OCI-LY1 (cell line): ENCODE results near the gene TATDN2.

Source experiments
- H2AFZ ChIP-seq: fragments of 200-600 bp; sonication (generic), shearing (Covaris generic); 2 replicates; pipeline ENCODE4 v1.6.0; 2014; ENCODE audit warnings: antibody characterized with exemption, mild to moderate bottlenecking, low read length
- H3F3A ChIP-seq: fragments of 200-600 bp; sonication (generic), shearing (Covaris generic); 2 replicates; pipeline ENCODE4 v1.6.0; 2014; ENCODE audit warnings: mild to moderate bottlenecking, antibody characterized with exemption, low read length, moderate library complexity; ENCODE audit not compliant: insufficient read depth
- H3K27ac ChIP-seq: fragments of 200-600 bp; sonication (generic); 2 replicates; pipeline ENCODE4 v1.5.1; 2014; ENCODE audit warnings: low read length, mixed run types, mild to moderate bottlenecking, low read depth; ENCODE audit not compliant: poor library complexity, severe bottlenecking
- H3K27me3 ChIP-seq: fragments of 200-600 bp; sonication (generic); 2 replicates; pipeline ENCODE4 v1.6.0; 2014; ENCODE audit warnings: antibody characterized with exemption, mild to moderate bottlenecking, low read length, moderate library complexity; ENCODE audit not compliant: insufficient read depth
- H3K36me3 ChIP-seq: fragments of 200-600 bp; sonication (generic); 2 replicates; pipeline ENCODE4 v1.6.1; 2014; ENCODE audit warnings: mild to moderate bottlenecking, antibody characterized with exemption, low read length, moderate library complexity, mixed read lengths; ENCODE audit not compliant: insufficient read depth
- H3K4me1 ChIP-seq: fragments of 200-600 bp; sonication (generic); 2 replicates; pipeline ENCODE4 v1.5.1; 2014; ENCODE audit warnings: mild to moderate bottlenecking, low read length, moderate library complexity; ENCODE audit not compliant: insufficient read depth, severe bottlenecking
- H3K4me2 ChIP-seq: fragments of 200-600 bp; sonication (generic), shearing (Covaris generic); 2 replicates; pipeline ENCODE4 v1.6.1; 2014; ENCODE audit warnings: low read length
- H3K4me3 ChIP-seq: fragments of 200-600 bp; sonication (generic); 2 replicates; pipeline ENCODE4 v1.5.1; 2014; ENCODE audit warnings: low read length, low read depth, mild to moderate bottlenecking, mixed read lengths; ENCODE audit not compliant: poor library complexity, severe bottlenecking
- H3K79me2 ChIP-seq: fragments of 200-600 bp; shearing (Covaris generic); 2 replicates; pipeline ENCODE4 v1.6.1; 2016; ENCODE audit warnings: mixed run types, low read length, mixed read lengths; ENCODE audit not compliant: insufficient read depth
- H3K9ac ChIP-seq: fragments of 200-600 bp; sonication (generic), shearing (Covaris generic); 2 replicates; pipeline ENCODE4 v1.6.1; 2014; ENCODE audit warnings: mild to moderate bottlenecking, low read length, mixed read lengths
- H3K9me2 ChIP-seq: fragments of 200-600 bp; sonication (generic), shearing (Covaris generic); 2 replicates; pipeline ENCODE4 v1.6.1; 2014; ENCODE audit warnings: low read depth, mild to moderate bottlenecking, low read length, mixed read lengths
- H3K9me3 ChIP-seq: fragments of 200-600 bp; shearing (Covaris generic); 2 replicates; pipeline ENCODE4 v1.6.1; 2014; ENCODE audit warnings: low read length, mixed read lengths
- H4K20me1 ChIP-seq: fragments of 200-600 bp; sonication (generic), shearing (Covaris generic); 2 replicates; pipeline ENCODE4 v1.6.0; 2016; ENCODE audit warnings: mild to moderate bottlenecking, low read length; ENCODE audit not compliant: insufficient read depth
- EZH2 ChIP-seq: fragments of 200-600 bp; sonication (generic), shearing (Covaris generic); IDR thresholded peaks from 2 replicates; pipeline ENCODE4 v1.8.0; 2017; ENCODE audit warnings: borderline replicate concordance, mixed run types, mild to moderate bottlenecking, antibody characterized with exemption, low read length, moderate library complexity, mixed read lengths
- TF ChIP-seq, protein P1 (sequence below): fragments of 200-600 bp; sonication (generic), shearing (Covaris generic); IDR thresholded peaks from 2 replicates; pipeline ENCODE4 v1.5.1; 2017; ENCODE audit warnings: mild to moderate bottlenecking, antibody characterized with exemption, low read length, moderate library complexity, mixed read lengths

TATDN2 gene

DNA sequence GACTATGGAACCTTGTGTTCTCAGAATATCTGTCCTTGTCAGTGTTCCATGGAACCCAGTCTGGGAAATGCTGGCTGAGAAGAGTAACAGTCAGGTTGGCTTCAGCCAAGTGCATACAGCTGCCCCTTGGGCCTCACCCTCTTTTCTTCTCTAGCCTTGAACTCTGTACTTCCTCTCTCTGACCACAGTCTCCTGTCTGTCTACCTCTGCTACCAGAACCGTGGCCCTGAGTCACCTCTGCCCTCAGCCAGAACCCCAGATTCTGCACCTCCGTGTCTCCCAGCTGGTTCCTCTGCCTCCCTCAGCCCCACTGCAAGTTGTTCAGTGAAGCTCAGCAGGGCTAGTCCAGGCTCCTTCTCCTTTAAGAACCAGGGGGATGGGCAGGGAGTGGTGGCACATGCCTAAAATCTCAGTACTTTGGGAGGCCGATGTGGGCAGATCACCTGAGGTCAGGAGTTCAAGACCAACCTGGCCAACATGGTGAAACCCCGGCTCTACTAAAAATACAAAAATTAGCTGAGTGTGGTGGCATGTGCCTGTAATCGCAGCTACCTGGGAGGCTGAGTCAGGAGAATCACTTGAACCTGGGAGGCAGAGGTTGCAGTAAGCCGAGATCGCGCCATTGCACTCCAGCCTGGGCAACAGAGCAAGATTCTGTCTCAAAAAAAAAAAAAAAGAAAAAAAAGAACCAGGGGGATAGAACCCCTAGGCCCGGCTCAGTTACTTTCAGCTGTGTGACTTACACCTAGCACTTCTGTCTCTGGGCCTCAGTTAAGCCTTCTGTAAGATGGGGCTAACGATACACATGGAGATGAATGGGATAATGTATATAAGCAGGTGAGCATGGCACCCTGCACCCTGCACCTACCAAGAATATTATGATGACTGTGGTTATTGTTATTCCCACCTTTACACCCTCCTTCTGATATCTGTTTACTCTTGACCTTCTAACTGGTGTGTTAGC lies 24.3 kb upstream of the TATDN2 start:
- Histone ChIP-seq H3K9me2 (no peaks in the 10 kb centered on the region), H3K4me2 (no peak overlapping the region; the same call in 1 of the 2 replicates), H3K4me1 (peaks cover 57% of the 10 kb centered on the region), H3K27me3 (no peaks in the 10 kb centered on the region), H3K27ac (peak overlapping the region; percentile 88), H2AFZ (no peak overlapping the region), H4K20me1 (no peaks in the 10 kb centered on the region), H3K4me3 (no peak overlapping the region), H3F3A (peaks cover 5% of the 10 kb centered on the region; the same call in 1 of the 2 replicates), H3K9me3 (no peaks in the 10 kb centered on the region), H3K36me3 (peaks cover 49% of the 10 kb centered on the region), H3K79me2 (no peaks in the 10 kb centered on the region), H3K9ac (no peak overlapping the region; the same call in 1 of the 2 replicates)
- TF ChIP-seq, protein P1, sequence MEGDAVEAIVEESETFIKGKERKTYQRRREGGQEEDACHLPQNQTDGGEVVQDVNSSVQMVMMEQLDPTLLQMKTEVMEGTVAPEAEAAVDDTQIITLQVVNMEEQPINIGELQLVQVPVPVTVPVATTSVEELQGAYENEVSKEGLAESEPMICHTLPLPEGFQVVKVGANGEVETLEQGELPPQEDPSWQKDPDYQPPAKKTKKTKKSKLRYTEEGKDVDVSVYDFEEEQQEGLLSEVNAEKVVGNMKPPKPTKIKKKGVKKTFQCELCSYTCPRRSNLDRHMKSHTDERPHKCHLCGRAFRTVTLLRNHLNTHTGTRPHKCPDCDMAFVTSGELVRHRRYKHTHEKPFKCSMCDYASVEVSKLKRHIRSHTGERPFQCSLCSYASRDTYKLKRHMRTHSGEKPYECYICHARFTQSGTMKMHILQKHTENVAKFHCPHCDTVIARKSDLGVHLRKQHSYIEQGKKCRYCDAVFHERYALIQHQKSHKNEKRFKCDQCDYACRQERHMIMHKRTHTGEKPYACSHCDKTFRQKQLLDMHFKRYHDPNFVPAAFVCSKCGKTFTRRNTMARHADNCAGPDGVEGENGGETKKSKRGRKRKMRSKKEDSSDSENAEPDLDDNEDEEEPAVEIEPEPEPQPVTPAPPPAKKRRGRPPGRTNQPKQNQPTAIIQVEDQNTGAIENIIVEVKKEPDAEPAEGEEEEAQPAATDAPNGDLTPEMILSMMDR: no peak
- TF ChIP-seq EZH2: no peak

DNA sequence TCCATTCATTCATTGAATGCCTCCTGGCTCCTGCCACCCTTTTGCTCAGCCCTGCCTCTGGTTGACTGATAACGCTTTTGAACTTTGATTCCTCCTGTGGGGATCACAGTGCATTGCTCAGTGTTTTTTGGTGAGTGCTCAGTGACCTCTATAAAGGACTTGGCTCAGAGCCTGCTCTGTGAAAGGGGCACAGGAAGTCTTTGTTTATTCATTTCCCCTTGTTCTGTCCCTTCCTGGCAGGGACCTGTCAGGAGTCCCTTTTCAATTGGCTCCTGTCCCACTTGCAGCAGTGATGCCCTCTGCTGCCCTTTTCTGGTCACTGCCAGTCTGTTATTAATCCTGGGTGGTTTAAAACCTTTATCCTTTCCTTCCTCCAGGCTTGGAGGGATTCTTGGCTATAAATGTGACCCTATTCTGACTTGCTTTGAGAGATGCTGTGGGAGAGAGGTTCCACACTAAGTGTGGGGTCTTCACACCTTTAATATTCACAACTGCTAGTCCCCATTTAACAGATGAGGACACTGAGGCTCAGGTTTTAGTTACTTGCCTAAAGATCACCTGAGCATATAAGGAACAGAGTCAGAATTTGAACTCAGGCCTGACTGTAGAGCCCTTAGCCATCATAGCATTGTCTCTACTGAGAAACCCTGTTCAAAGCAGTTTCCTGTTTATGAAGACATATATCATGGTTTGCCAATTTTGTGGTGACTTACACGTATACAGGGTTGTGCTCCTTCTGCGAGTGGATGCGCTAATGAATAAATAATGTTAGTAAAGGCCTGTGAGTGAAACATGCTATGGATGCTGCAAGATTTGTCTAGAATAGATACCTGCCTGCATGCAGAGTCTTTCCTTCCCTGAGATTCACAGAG lies 23.2 kb upstream of the TATDN2 start:
- TF ChIP-seq, protein P1: peak; percentile 93
- TF ChIP-seq EZH2: no peak
- no peaks in the 10 kb centered on the region for H3K79me2 ChIP-seq
- H3K9me2 ChIP-seq: no peaks in the 10 kb centered on the region
- H3K9me3 ChIP-seq: no peaks in the 10 kb centered on the region
- no peaks in the 10 kb centered on the region for H3K27me3 ChIP-seq
- H2AFZ ChIP-seq: no peak overlapping the region
- peaks cover 5% of the 10 kb centered on the region; the same call in 1 of the 2 replicates for H3F3A ChIP-seq
- H3K36me3 ChIP-seq: peaks cover 52% of the 10 kb centered on the region
- peak overlapping the region; percentile 29; the same call in 1 of the 2 replicates for H3K9ac ChIP-seq
- peak overlapping the region; percentile 95 for H3K27ac ChIP-seq
- no peaks in the 10 kb centered on the region for H4K20me1 ChIP-seq
- peak overlapping the region; percentile 58 for H3K4me2 ChIP-seq
- peaks cover 50% of the 10 kb centered on the region for H3K4me1 ChIP-seq
- H3K4me3 ChIP-seq: peak overlapping the region; percentile 47

DNA sequence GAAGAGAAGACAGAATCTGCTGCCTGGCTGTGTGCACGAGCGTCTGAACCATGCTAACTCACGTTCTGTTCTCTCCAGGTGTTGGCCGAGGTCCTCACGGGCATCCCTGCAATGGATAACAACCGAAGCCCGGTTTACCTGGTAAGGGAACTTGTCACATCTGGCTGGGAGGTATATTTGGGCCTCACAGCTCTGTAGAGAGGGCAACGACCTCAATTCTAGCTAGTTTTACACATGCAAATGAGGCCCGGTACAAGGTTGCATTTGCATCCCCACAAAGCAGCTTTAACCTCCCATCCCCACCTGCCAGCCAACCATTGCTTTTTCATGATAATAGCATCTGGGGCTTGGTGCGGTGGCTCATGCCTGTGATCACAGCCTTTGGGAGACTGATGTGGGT lies 22.0 kb upstream of the TATDN2 start:
- no peak overlapping the region for H2AFZ ChIP-seq
- peaks cover 52% of the 10 kb centered on the region for H3K36me3 ChIP-seq
- H3K27me3 ChIP-seq: no peaks in the 10 kb centered on the region
- peak overlapping the region; percentile 47 for H3K4me3 ChIP-seq
- peaks cover 40% of the 10 kb centered on the region for H3K4me1 ChIP-seq
- H3K9me3 ChIP-seq: no peaks in the 10 kb centered on the region
- H3K79me2 ChIP-seq: no peaks in the 10 kb centered on the region
- peak overlapping the region; percentile 95 for H3K27ac ChIP-seq
- H3F3A ChIP-seq: peaks cover 5% of the 10 kb centered on the region; the same call in 1 of the 2 replicates
- peak overlapping the region; percentile 29; the same call in 1 of the 2 replicates for H3K9ac ChIP-seq
- H3K4me2 ChIP-seq: peak overlapping the region; percentile 58
- TF ChIP-seq EZH2: no peak
- TF ChIP-seq, protein P1: no peak
- no peaks in the 10 kb centered on the region for H3K9me2 ChIP-seq
- no peaks in the 10 kb centered on the region for H4K20me1 ChIP-seq
